GM12878 (cell line): Measurements from ENCODE around the gene SLC25A45. TPM values are rescaled to one million over a fixed set of nuclear protein-coding genes. Genes with fewer than 3 reads are reported as not detected.

ENCODE experiments used
- POLR2A ChIP-seq: IDR thresholded peaks from 2 replicates; pipeline ENCODE4 v1.6.1; 2011; ENCODE audit warnings: low read depth, mild to moderate bottlenecking, low read length
- REST ChIP-seq: IDR thresholded peaks from 2 replicates; pipeline ENCODE4 v1.6.1; 2012; ENCODE audit warnings: mild to moderate bottlenecking, low read depth, low read length
- SKIL ChIP-seq: fragments of 450-650 bp; IDR thresholded peaks from 2 replicates; pipeline ENCODE4 v1.6.1; 2017; ENCODE audit warnings: mild to moderate bottlenecking, low read depth, inconsistent platforms; ENCODE audit not compliant: poor library complexity, severe bottlenecking
- SMAD5 ChIP-seq: IDR thresholded peaks from 2 replicates; pipeline ENCODE4 v1.6.1; 2016; ENCODE audit warnings: antibody characterized with exemption, low read depth
- SP1 ChIP-seq: IDR thresholded peaks from one replicate; pipeline ENCODE4 v1.6.1; 2011; ENCODE audit warnings: low read depth, low read length
- ZNF592 ChIP-seq: fragments of 450-650 bp; IDR thresholded peaks from 2 replicates; pipeline ENCODE4 v1.6.1; 2017; ENCODE audit warnings: mild to moderate bottlenecking, moderate library complexity
- polyA plus RNA-seq, 11 experiments: library from polyadenylated mRNA; depleted of rRNA in 4 of 11; unstranded in 6 of 11; stranded (reverse) in 5 of 11; fragments of >200 nt; fragmentation: Nextera tagmentation in 4 of 11; fragmentation: Illumina TruSeq in 1 of 11; extraction: Ambion mirVana in 4 of 11; extraction: Trizol in 1 of 11; gene quantifications; 1 replicate in 1 of 11; 2 replicates in 10 of 11; pipeline versions ENCODE4 v1.2.1 to v1.2.3, GENCODE V29; 2011 to 2016; ENCODE audit warnings: inconsistent platforms in 2 of 11, missing spikeins in 2 of 11, low read depth in 1 of 11
- total RNA-seq, 4 experiments: library from RNA; depleted of rRNA in 3 of 4; stranded (reverse); fragments of >200 nt in 3 of 4; fragmentation: Illumina TruSeq in 1 of 4; extraction: Trizol in 1 of 4; gene quantifications; 2 replicates each; pipeline versions ENCODE4 v1.2.1 to v1.2.3, GENCODE V29; 2013 to 2021

The SLC25A45 gene
- total and polyA plus RNA-seq, 10 of the 15 experiments (the other 5 are each of a cell fraction or from before 2014, with no cell fraction given): 4.1 to 35.2 (median 20.3) TPM

GRCh38 chr11:65425971-65426838 is 43.8 kb upstream of the SLC25A45 start (continued):
- TF ChIP-seq SKIL (no peak), ZNF592 (0 out of 2 replicates have a peak, but pooled peaks have one; percentile 57), SMAD5 (peak; percentile 96; the same call in 1 of the 2 replicates), SP1 (no peak), POLR2A (peak; percentile 32; the same call in 1 of the 2 replicates), REST (0 out of 2 replicates have a peak, but pooled peaks have one; percentile 3)
- TF ChIP-seq, all 136 proteins: peak for 42
